GM12878 (cell line): ENCODE data around the gene SNF8. TPM values are rescaled to one million over a fixed set of nuclear protein-coding genes. Genes with fewer than 3 reads are reported as not detected.

Experiments used
- BACH1 ChIP-seq: fragments of 450-650 bp; IDR thresholded peaks from 2 replicates; pipeline ENCODE4 v1.6.1; 2017; ENCODE audit warnings: mild to moderate bottlenecking, borderline replicate concordance
- CEBPB ChIP-seq, 2 experiments: fragments of 150-350 bp in 1 of 2; IDR thresholded peaks; 2 replicates each; pipeline ENCODE4 v1.6.1; 2012 to 2014; ENCODE audit warnings: low read depth in 2 of 2, low read length in 2 of 2, borderline replicate concordance in 1 of 2, inconsistent platforms in 1 of 2
- CHD2 ChIP-seq: IDR thresholded peaks from 2 replicates; pipeline ENCODE4 v1.6.1; 2011; ENCODE audit warnings: low read depth, low read length, improper control_type of control experiment, borderline replicate concordance
- CUX1 ChIP-seq: IDR thresholded peaks from 2 replicates; pipeline ENCODE4 v1.6.1; 2012; ENCODE audit warnings: improper control_type of control experiment, low read depth, low read length; ENCODE audit not compliant: insufficient replicate concordance
- E2F8 ChIP-seq: fragments of 450-650 bp; IDR thresholded peaks from 2 replicates; pipeline ENCODE4 v1.6.1; 2018; ENCODE audit warnings: mild to moderate bottlenecking, low read depth, moderate library complexity; ENCODE audit not compliant: partially characterized antibody
- FOXM1 ChIP-seq: IDR thresholded peaks from 2 replicates; pipeline ENCODE4 v1.6.1; 2012; ENCODE audit warnings: low read depth, mild to moderate bottlenecking, inconsistent platforms, low read length, moderate library complexity
- JUNB ChIP-seq: IDR thresholded peaks from 2 replicates; pipeline ENCODE4 v1.6.1; 2016; ENCODE audit warnings: antibody characterized with exemption, mild to moderate bottlenecking
- MTA2 ChIP-seq: fragments of 450-650 bp; IDR thresholded peaks from 2 replicates; pipeline ENCODE4 v1.6.1; 2016; ENCODE audit warnings: low read depth, mild to moderate bottlenecking, moderate library complexity
- NR2C2 ChIP-seq: IDR thresholded peaks from 2 replicates; pipeline ENCODE4 v1.6.1; 2011; ENCODE audit warnings: borderline replicate concordance, low read depth; ENCODE audit not compliant: control insufficient read depth, insufficient read length
- NR2F1 ChIP-seq: fragments of 450-650 bp; conservative IDR thresholded peaks from 2 replicates; pipeline ENCODE4 v1.6.1; 2017; ENCODE audit warnings: mild to moderate bottlenecking
- RUNX3 ChIP-seq: IDR thresholded peaks from 2 replicates; pipeline ENCODE4 v1.6.1; 2012; ENCODE audit warnings: low read length, inconsistent platforms
- STAT1 ChIP-seq: fragments of 450-650 bp; conservative IDR thresholded peaks from 2 replicates; pipeline ENCODE4 v1.6.1; 2014; ENCODE audit warnings: antibody characterized with exemption, mild to moderate bottlenecking
- ZNF217 ChIP-seq: fragments of 450-650 bp; IDR thresholded peaks from 2 replicates; pipeline ENCODE4 v1.6.1; 2017; ENCODE audit warnings: antibody characterized with exemption, mild to moderate bottlenecking
- ZNF274 ChIP-seq: IDR thresholded peaks from one replicate; pipeline ENCODE4 v1.8.0; 2011; ENCODE audit not compliant: insufficient read length, insufficient read depth
- polyA plus RNA-seq, 11 experiments: library from polyadenylated mRNA; depleted of rRNA in 4 of 11; unstranded in 6 of 11; stranded (reverse) in 5 of 11; fragments of >200 nt; fragmentation: Nextera tagmentation in 4 of 11; fragmentation: Illumina TruSeq in 1 of 11; extraction: Ambion mirVana in 4 of 11; extraction: Trizol in 1 of 11; gene quantifications; 1 replicate in 1 of 11; 2 replicates in 10 of 11; pipeline versions ENCODE4 v1.2.1 to v1.2.3, GENCODE V29; 2011 to 2016; ENCODE audit warnings: inconsistent platforms in 2 of 11, missing spikeins in 2 of 11, low read depth in 1 of 11
- total RNA-seq, 4 experiments: library from RNA; depleted of rRNA in 3 of 4; stranded (reverse); fragments of >200 nt in 3 of 4; fragmentation: Illumina TruSeq in 1 of 4; extraction: Trizol in 1 of 4; gene quantifications; 2 replicates each; pipeline versions ENCODE4 v1.2.1 to v1.2.3, GENCODE V29; 2013 to 2021
- TF ChIP-seq, protein P1 (sequence below): fragments of 450-650 bp; IDR thresholded peaks from 2 replicates; pipeline ENCODE4 v1.6.1; 2017; ENCODE audit warnings: mild to moderate bottlenecking, moderate library complexity

The SNF8 gene
- total and polyA plus RNA-seq, 10 of the 15 experiments (the other 5 are each of a cell fraction or from before 2014, with no cell fraction given): 6.1 to 228 (median 95.6) TPM

DNA sequence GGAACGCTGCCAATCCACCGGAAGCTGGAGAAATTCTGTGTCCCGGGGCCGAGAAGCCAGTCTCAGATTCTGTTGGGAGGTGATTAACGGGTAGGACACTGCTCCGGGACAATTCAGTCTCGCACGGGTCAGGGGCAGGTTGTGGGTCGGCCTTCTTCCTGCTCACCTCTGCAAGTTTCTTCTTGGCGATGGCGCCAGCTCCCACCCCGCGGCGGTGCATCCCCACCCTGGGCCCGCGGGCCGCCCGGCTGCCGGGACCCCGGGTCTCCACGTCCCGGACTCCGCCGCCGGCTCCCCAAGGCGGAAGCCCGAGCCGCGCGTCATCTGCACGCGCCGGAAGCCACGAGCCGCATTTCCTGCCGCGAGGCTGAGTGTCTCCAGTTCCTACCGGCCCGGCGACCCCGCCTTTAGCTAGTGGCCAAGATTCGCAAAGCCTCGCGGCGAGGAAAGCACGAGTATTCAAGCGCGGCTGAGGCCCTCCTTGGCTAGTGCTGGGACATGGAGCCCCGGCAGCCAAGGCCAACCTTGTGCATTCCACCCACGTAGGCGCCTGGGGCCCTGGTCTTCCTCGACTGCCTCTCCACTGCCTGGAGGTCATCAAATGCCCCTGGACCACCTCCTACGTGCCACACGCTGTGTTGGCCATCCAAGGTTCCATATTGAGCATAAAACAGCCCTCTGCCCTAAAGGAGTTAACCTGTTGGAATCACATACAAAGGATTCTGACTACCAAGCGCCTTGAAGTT, at the start of gene SNF8 (continued):
- TF ChIP-seq E2F8 (peak; percentile 61), BACH1 (no peak), RUNX3 (peak; percentile 58), CUX1 (no peak), CEBPB (IDR thresholded peaks at IDR 0.05; ENCODE audit: borderline replicate concordance in 1 of 2, low read depth in 2 of 2, low read length in 2 of 2) (no peak), MTA2 (no peak), FOXM1 (no peak), ZNF217 (no peak), NR2C2 (no peak), STAT1 (peak; percentile 37), CHD2 (peak; percentile 49; the same call in 1 of the 2 replicates), ZNF274 (no peak), NR2F1 (peak; percentile 66), JUNB (no peak)
- TF ChIP-seq, protein P1, sequence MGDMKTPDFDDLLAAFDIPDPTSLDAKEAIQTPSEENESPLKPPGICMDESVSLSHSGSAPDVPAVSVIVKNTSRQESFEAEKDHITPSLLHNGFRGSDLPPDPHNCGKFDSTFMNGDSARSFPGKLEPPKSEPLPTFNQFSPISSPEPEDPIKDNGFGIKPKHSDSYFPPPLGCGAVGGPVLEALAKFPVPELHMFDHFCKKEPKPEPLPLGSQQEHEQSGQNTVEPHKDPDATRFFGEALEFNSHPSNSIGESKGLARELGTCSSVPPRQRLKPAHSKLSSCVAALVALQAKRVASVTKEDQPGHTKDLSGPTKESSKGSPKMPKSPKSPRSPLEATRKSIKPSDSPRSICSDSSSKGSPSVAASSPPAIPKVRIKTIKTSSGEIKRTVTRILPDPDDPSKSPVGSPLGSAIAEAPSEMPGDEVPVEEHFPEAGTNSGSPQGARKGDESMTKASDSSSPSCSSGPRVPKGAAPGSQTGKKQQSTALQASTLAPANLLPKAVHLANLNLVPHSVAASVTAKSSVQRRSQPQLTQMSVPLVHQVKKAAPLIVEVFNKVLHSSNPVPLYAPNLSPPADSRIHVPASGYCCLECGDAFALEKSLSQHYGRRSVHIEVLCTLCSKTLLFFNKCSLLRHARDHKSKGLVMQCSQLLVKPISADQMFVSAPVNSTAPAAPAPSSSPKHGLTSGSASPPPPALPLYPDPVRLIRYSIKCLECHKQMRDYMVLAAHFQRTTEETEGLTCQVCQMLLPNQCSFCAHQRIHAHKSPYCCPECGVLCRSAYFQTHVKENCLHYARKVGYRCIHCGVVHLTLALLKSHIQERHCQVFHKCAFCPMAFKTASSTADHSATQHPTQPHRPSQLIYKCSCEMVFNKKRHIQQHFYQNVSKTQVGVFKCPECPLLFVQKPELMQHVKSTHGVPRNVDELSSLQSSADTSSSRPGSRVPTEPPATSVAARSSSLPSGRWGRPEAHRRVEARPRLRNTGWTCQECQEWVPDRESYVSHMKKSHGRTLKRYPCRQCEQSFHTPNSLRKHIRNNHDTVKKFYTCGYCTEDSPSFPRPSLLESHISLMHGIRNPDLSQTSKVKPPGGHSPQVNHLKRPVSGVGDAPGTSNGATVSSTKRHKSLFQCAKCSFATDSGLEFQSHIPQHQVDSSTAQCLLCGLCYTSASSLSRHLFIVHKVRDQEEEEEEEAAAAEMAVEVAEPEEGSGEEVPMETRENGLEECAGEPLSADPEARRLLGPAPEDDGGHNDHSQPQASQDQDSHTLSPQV: 0 out of 2 replicates have a peak, but pooled peaks have one; percentile 55
